Measurements from ENCODE around the gene MMADHC.

The MMADHC gene

DNA sequence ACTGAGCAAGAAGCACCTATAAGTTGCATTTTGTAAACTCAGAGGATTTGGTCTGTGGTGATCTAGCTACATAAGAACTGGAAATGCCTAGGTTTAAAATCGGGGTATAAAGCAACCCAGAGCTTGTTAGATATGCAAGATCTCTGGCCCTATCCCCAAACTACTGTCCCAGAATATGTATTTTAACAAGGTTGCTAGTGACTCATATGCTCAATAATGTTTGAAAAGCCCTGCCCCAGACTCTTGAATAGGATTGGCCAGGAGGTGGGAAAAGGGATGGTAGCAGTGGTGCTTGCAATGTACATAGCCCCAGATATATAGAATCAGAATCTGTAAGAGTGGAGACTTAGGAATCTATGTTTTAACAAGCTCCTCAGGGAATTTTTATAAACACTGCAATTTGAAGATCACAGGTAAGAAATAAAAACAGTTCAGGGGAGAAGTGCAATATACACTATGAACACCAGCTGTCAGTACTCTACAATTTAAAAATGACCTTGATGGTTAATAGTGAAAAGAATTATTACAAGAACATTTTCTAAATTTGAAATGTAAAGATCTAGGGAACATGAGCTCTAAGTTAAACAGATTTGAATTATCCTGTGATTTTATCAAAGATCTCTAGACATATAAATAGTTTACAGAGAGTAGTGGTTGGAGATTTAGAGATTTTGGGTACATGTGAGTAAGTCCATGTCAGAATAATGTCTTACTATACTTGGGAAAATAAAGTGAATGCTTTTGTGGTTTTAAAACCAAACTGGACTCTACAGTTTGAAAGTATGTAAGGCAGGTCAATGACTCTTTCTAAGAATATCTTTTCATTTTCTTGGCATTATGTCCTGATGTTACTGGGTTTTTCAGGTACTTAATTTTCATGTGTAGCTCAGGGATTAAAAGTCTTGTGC lies 7.7 kb upstream of the MMADHC start:
- no CpG with 5 or more reads among the region's 1 CpG for WGBS (ENCODE audit: insufficient coverage, insufficient read length)
- Histone ChIP-seq H3K27ac (ENCODE audit: low read length) (no peak overlapping the region), H3K4me1 (ENCODE audit: control insufficient read depth, insufficient read depth, low read length) (no peaks in the 10 kb centered on the region), H3K36me3 (ENCODE audit: control insufficient read depth, insufficient read depth, low read length) (no peaks in the 10 kb centered on the region), H3K27me3 (ENCODE audit: control insufficient read depth, insufficient read depth, low read length) (no peaks in the 10 kb centered on the region), H3K4me3 (ENCODE audit: low read length) (no peak overlapping the region), H3K9me3 (ENCODE audit: control insufficient read depth, insufficient read depth, low read length) (no peaks in the 10 kb centered on the region)
- no peak for DNase-seq (ENCODE audit: low read depth, low spot score)

DNA sequence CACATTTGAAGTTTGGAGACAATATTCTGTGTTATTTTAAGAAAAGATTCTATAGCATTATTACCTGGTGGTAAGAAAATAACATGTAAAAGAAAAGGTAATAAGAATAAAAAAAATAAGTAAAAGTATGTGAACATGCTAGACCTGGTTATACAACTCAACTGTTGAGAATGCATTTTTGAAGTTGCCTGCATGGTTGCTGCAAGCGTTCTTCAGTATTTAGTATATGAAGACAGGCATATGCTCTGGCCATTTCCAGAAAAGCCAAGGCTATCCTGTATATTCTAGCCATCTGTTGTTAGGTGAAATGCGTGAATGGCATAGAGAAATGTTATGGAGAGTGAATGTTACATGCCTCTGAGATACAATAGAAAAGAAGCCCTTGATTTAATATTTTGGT lies 6.8 kb upstream of the MMADHC start:
- WGBS (ENCODE audit: insufficient coverage, insufficient read length), result no CpG with 5 or more reads among the region's 2 CpGs
- DNase-seq (ENCODE audit: low read depth, low spot score), result no peak
- H3K27me3 ChIP-seq (ENCODE audit: control insufficient read depth, insufficient read depth, low read length), result no peaks in the 10 kb centered on the region
- no peaks in the 10 kb centered on the region for H3K4me1 ChIP-seq (ENCODE audit: control insufficient read depth, insufficient read depth, low read length)
- H3K36me3 ChIP-seq (ENCODE audit: control insufficient read depth, insufficient read depth, low read length), result no peaks in the 10 kb centered on the region
- H3K4me3 ChIP-seq (ENCODE audit: low read length), result no peak overlapping the region
- H3K27ac ChIP-seq (ENCODE audit: low read length), result no peak overlapping the region
- no peaks in the 10 kb centered on the region for H3K9me3 ChIP-seq (ENCODE audit: control insufficient read depth, insufficient read depth, low read length)

DNA sequence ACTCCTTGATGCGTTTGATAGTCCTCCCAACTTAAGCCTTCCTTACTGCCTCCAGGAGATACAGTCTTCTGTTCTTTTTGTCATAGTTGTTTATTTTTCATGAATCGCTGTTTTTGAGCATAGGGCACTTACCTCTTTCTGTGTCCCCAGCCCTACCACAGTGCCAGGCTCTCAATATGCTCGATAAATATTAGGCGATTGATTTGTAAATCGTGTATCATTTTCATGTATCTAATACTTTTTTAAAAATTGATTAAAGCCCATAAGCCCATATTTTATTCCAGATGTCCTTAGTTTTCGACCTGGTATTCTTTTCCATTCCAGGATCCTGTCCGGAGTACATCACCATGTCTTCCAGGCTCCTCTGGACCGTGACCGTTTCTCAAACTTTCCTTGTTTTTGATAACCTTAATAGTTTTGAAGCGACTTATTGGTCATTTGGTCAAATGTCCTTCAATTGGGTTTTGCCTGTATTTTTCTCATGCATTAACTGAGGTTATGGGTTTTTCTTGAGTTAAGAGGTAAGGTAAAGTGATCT lies 444 bp upstream of the MMADHC start:
- Histone ChIP-seq H3K36me3 (ENCODE audit: control insufficient read depth, insufficient read depth, low read length) (no peaks in the 10 kb centered on the region), H3K4me3 (ENCODE audit: low read length) (peak overlapping the region; percentile 80; the same call in 1 of the 2 replicates), H3K4me1 (ENCODE audit: control insufficient read depth, insufficient read depth, low read length) (no peaks in the 10 kb centered on the region), H3K27ac (ENCODE audit: low read length) (no peak overlapping the region), H3K9me3 (ENCODE audit: control insufficient read depth, insufficient read depth, low read length) (no peaks in the 10 kb centered on the region), H3K27me3 (ENCODE audit: control insufficient read depth, insufficient read depth, low read length) (no peaks in the 10 kb centered on the region)
- no CpG with 5 or more reads among the region's 10 CpGs for WGBS (ENCODE audit: insufficient coverage, insufficient read length)
- no peak for DNase-seq (ENCODE audit: low read depth, low spot score)

DNA sequence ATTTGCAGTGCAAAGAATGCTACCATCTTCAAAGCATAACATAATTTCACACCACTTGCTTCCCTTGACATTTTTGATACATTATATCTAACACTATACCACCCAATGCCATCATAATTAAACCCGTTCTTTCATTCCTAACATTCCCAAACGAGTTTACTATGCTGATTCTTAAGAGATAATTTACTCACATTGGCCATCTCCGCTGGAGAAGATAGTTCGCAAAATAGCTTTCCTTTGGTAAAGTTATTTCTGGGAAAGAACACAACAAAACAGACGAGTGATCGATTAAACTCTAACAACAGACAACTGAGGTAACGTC lies 716 bp downstream of the MMADHC start:
- peak overlapping the region; percentile 80; the same call in 1 of the 2 replicates for H3K4me3 ChIP-seq (ENCODE audit: low read length)
- no peaks in the 10 kb centered on the region for H3K9me3 ChIP-seq (ENCODE audit: control insufficient read depth, insufficient read depth, low read length)
- H3K4me1 ChIP-seq (ENCODE audit: control insufficient read depth, insufficient read depth, low read length), result no peaks in the 10 kb centered on the region
- 100% methylated on average over 1 of the region's 7 CpGs for WGBS (ENCODE audit: insufficient coverage, insufficient read length)
- DNase-seq (ENCODE audit: low read depth, low spot score), result no peak
- no peak overlapping the region for H3K27ac ChIP-seq (ENCODE audit: low read length)
- peaks cover 2% of the 10 kb centered on the region; the same call in 1 of the 2 replicates for H3K36me3 ChIP-seq (ENCODE audit: control insufficient read depth, insufficient read depth, low read length)
- H3K27me3 ChIP-seq (ENCODE audit: control insufficient read depth, insufficient read depth, low read length), result no peaks in the 10 kb centered on the region

DNA sequence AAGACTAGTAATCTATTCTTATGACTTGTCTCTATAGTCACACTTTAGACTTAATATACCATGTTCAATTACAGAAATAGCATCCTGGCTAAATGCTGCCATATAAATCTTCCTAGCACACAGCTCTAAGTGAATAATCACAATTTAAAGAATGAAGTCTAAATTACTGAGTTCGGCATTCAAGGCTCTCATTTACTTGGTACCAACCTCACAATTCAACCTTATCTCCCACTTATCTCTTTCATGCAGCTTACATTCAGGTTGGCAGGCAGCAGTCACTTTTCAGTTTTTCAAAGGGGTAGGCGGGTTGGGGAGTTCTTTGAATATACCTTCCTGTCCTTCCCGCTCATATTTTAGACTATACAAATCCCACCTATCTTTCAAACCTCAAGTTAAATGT lies 1.5 kb downstream of the MMADHC start:
- Histone ChIP-seq H3K4me1 (ENCODE audit: control insufficient read depth, insufficient read depth, low read length) (no peaks in the 10 kb centered on the region), H3K27ac (ENCODE audit: low read length) (no peak overlapping the region), H3K4me3 (ENCODE audit: low read length) (no peak overlapping the region; the same call in 1 of the 2 replicates), H3K9me3 (ENCODE audit: control insufficient read depth, insufficient read depth, low read length) (no peaks in the 10 kb centered on the region), H3K36me3 (ENCODE audit: control insufficient read depth, insufficient read depth, low read length) (peaks cover 3% of the 10 kb centered on the region; the same call in 1 of the 2 replicates), H3K27me3 (ENCODE audit: control insufficient read depth, insufficient read depth, low read length) (no peaks in the 10 kb centered on the region)
- no CpG with 5 or more reads among the region's 3 CpGs for WGBS (ENCODE audit: insufficient coverage, insufficient read length)
- DNase-seq (ENCODE audit: low read depth, low spot score), result no peak

DNA sequence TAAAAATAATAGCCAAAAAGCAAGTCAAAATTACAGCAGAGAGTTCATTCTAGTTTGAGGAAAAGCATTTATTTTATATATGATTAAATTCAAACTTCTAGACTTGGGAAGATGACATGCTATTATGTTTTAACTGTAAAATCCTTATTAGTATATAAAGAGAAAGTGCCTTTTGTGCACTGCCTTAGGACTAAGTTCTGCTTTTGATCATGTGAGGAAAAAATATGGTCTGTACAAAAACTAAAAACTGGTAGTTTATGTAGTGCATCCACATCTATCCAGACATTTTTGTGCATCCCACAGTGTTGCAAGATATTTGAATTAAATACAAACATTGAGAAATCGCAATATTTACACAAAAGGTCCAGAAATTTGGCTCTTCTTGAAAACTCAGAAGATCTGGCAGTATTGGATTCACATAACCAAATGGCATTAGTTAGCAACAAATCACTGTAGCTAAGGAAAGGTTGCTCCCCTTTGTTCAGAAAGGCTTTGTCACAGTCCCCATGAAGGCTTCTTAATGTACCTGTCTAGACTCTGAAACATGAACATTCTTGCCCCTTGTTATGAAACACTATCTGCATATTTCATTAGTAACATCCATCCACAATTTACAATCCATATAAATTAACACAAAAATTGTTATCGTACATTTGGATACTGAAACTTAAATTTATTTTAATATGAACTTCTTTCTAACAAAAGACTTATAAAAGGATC lies 2.2 kb downstream of the MMADHC start:
- Histone ChIP-seq H3K27me3 (ENCODE audit: control insufficient read depth, insufficient read depth, low read length) (no peaks in the 10 kb centered on the region), H3K36me3 (ENCODE audit: control insufficient read depth, insufficient read depth, low read length) (peaks cover 3% of the 10 kb centered on the region; the same call in 1 of the 2 replicates), H3K27ac (ENCODE audit: low read length) (no peak overlapping the region), H3K4me1 (ENCODE audit: control insufficient read depth, insufficient read depth, low read length) (no peaks in the 10 kb centered on the region), H3K9me3 (ENCODE audit: control insufficient read depth, insufficient read depth, low read length) (no peaks in the 10 kb centered on the region), H3K4me3 (ENCODE audit: low read length) (no peak overlapping the region)
- DNase-seq (ENCODE audit: low read depth, low spot score), result no peak
- 100% methylated on average over 1 of the region's 2 CpGs for WGBS (ENCODE audit: insufficient coverage, insufficient read length)

DNA sequence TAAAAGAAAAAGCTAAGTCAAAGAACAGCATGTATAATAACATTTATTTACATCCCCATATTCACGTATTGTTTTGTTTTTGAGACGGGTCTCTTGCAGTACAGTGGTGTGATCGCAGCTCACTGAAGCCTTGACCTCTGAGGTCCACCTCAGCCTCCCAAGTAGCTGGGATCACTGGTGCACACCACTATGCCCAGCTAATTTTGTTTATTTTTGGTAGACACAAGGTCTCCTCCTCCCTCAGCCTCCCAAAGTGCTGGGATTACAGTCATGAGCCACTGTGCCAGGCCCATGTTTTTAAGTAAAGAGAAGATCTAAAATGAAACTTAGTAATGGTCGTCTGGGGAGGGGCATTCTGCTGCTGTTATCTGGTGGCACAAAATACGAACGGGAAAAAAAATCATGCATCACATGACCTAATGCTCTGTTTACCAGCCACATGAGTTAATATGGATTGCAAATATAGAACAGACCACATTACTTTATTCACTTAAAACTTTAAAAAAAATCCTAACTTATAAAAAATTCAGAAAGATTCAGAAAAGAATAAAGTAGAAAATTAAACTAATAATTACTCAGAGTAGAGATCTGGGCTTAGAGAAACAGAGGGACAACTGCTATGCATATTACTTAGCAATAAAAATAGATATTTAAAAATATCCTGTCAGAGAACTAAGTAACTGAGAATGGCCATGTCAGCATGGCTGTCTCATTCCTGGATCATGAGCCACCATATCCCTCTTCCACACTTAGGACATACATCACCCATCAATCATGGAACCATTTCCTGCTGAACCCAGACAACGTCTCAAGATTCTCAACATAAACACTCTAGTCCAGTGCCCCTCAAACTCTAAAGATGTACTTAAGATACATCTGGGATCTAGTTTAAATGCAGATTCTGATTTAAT lies 7.3 kb downstream of the MMADHC start:
- DNase-seq (ENCODE audit: low read depth, low spot score), result no peak
- Histone ChIP-seq H3K4me3 (ENCODE audit: low read length) (no peak overlapping the region), H3K27ac (ENCODE audit: low read length) (no peak overlapping the region), H3K4me1 (ENCODE audit: control insufficient read depth, insufficient read depth, low read length) (no peaks in the 10 kb centered on the region), H3K9me3 (ENCODE audit: control insufficient read depth, insufficient read depth, low read length) (no peaks in the 10 kb centered on the region), H3K27me3 (ENCODE audit: control insufficient read depth, insufficient read depth, low read length) (no peaks in the 10 kb centered on the region), H3K36me3 (ENCODE audit: control insufficient read depth, insufficient read depth, low read length) (peaks cover 11% of the 10 kb centered on the region; the same call in 1 of the 2 replicates)
- WGBS (ENCODE audit: insufficient coverage, insufficient read length), result no CpG with 5 or more reads among the region's 7 CpGs

DNA sequence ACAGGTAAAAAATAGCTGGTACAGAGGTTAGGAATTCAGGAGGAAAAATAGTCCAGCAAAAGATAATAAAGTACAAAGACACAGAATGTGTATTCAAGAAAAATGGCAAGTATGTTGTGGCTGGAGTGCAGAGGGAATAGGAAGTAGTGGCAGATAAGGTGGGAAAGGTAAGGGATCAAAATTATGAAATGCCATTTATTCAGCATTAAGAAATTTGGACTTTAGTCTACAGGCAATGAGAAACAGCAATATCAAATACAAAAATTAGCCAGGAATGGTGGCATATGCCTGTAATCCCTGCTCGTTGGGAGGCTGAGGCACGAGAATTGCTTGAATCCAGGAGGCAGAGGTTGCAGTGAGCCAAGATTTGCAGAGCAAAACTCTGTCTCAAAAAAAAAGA lies 10.3 kb downstream of the MMADHC start:
- H3K4me1 ChIP-seq (ENCODE audit: control insufficient read depth, insufficient read depth, low read length), result no peaks in the 10 kb centered on the region
- H3K27me3 ChIP-seq (ENCODE audit: control insufficient read depth, insufficient read depth, low read length), result no peaks in the 10 kb centered on the region
- no peaks in the 10 kb centered on the region for H3K9me3 ChIP-seq (ENCODE audit: control insufficient read depth, insufficient read depth, low read length)
- DNase-seq (ENCODE audit: low read depth, low spot score), result no peak
- peaks cover 11% of the 10 kb centered on the region; the same call in 1 of the 2 replicates for H3K36me3 ChIP-seq (ENCODE audit: control insufficient read depth, insufficient read depth, low read length)
- no peak overlapping the region for H3K4me3 ChIP-seq (ENCODE audit: low read length)
- no peak overlapping the region for H3K27ac ChIP-seq (ENCODE audit: low read length)
- WGBS (ENCODE audit: insufficient coverage, insufficient read length), result no CpG with 5 or more reads among the region's 2 CpGs

DNA sequence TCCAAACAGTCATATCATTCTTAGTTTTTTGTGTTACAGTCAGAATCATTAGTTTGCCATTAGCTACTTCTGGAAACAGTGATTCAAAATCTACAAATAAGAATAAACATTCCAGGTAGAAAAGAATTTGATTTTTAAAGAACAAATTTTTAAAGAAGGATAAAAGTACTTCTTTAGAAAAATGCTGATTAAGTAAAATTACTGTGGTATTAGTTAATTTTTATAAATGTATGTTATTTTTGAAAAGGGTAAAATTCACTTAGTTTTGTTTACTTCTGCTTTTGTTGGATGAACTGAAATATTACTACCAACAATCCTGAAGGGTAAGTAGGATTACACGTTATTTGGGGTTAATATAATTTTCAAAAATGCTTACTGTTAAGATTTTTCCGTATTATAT lies 11.8 kb downstream of the MMADHC start:
- no peak overlapping the region for H3K4me3 ChIP-seq (ENCODE audit: low read length)
- DNase-seq (ENCODE audit: low read depth, low spot score), result no peak
- no CpG with 5 or more reads among the region's 2 CpGs for WGBS (ENCODE audit: insufficient coverage, insufficient read length)
- H3K4me1 ChIP-seq (ENCODE audit: control insufficient read depth, insufficient read depth, low read length), result no peaks in the 10 kb centered on the region
- peaks cover 8% of the 10 kb centered on the region; the same call in 1 of the 2 replicates for H3K36me3 ChIP-seq (ENCODE audit: control insufficient read depth, insufficient read depth, low read length)
- no peak overlapping the region for H3K27ac ChIP-seq (ENCODE audit: low read length)
- no peaks in the 10 kb centered on the region for H3K9me3 ChIP-seq (ENCODE audit: control insufficient read depth, insufficient read depth, low read length)
- H3K27me3 ChIP-seq (ENCODE audit: control insufficient read depth, insufficient read depth, low read length), result no peaks in the 10 kb centered on the region

DNA sequence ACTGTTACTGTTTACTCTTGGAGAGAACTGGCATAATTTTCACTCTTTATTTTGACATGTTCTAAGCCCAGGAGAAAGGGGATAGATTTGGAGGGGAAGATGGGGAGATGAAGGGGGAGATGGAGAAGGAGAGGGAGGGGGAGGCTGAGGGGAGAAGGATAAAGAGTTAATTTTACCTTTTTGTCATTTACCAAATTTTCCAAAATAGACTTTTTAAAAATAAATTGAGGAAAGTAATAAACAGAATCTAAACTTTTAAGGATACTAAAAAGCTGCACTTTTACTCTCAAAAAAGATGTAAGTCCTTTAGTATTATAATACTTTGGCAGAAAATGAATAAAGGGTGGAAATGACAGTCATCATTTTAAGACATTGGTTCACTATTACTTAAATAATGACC lies 12.3 kb downstream of the MMADHC start:
- H3K4me1 ChIP-seq (ENCODE audit: control insufficient read depth, insufficient read depth, low read length), result no peaks in the 10 kb centered on the region
- no peak overlapping the region for H3K4me3 ChIP-seq (ENCODE audit: low read length)
- H3K27ac ChIP-seq (ENCODE audit: low read length), result no peak overlapping the region
- H3K36me3 ChIP-seq (ENCODE audit: control insufficient read depth, insufficient read depth, low read length), result peaks cover 8% of the 10 kb centered on the region; the same call in 1 of the 2 replicates
- no peaks in the 10 kb centered on the region for H3K27me3 ChIP-seq (ENCODE audit: control insufficient read depth, insufficient read depth, low read length)
- no peak for DNase-seq (ENCODE audit: low read depth, low spot score)
- no peaks in the 10 kb centered on the region for H3K9me3 ChIP-seq (ENCODE audit: control insufficient read depth, insufficient read depth, low read length)
